ENCODE data around the gene VEZT.

GRCh38 chr12:95197636-95198035, 20.0 kb upstream of the VEZT start:
- TF ChIP-seq NR2F1 (conservative IDR thresholded peaks at IDR 0.05) (no peak), IRF3 (IDR thresholded peaks at IDR 0.05) (no peak), NR2C2 (IDR thresholded peaks at IDR 0.05; ENCODE audit: borderline replicate concordance, control insufficient read depth, insufficient read length, low read depth) (no peak), ATF3 (IDR thresholded peaks at IDR 0.05; ENCODE audit: borderline replicate concordance, extremely low read depth, low read depth, low read length) (no peak), CTCF (IDR thresholded peaks at IDR 0.05 in 2 of 3, conservative IDR thresholded peaks at IDR 0.05 in 1 of 3; ENCODE audit: control insufficient read depth in 2 of 3, extremely low read depth in 1 of 3, insufficient read depth in 1 of 3, low read depth in 3 of 3, low read length in 3 of 3) (no peak), MTA2 (IDR thresholded peaks at IDR 0.05; ENCODE audit: low read depth) (no peak), MLLT1 (IDR thresholded peaks at IDR 0.05) (no peak), TCF12 (IDR thresholded peaks at IDR 0.05; ENCODE audit: low read depth, low read length) (no peak), EZH2 (IDR thresholded peaks at IDR 0.05; ENCODE audit: borderline replicate concordance, control insufficient read depth, low read depth, low read length) (no peak), NRF1 (conservative IDR thresholded peaks at IDR 0.05; ENCODE audit: low read depth, low read length) (no peak)
